BJ (cell line): ENCODE results near the gene SPTBN1. TPM values are rescaled to one million over a fixed set of nuclear protein-coding genes. Genes with fewer than 3 reads are reported as not detected.

Experiments
- CTCF ChIA-PET: fragments of 350-600 bp; formaldehyde crosslinking; extraction: SDS; loops from one replicate; lab custom pipeline; 2021; ENCODE audit warnings: antibody characterized with exemption, inconsistent platforms; lab: Yijun Ruan, JAX
- POLR2A ChIA-PET: fragments of 300-600 bp; sonication (Branson Sonifier 250); formaldehyde crosslinking; extraction: SDS; loops from one replicate; lab custom pipeline; 2021; ENCODE audit warnings: antibody characterized with exemption; lab: Charles Lee
- DNase-seq: peaks from one replicate; pipeline ENCODE4 v3.0.0-alpha.2; 2011; ENCODE audit warnings: low read depth
- H3K27me3 ChIP-seq: 2 replicates; pipeline ENCODE4 v1.6.0; 2011; ENCODE audit warnings: low read length; ENCODE audit not compliant: control insufficient read depth, insufficient read depth
- H3K36me3 ChIP-seq: 2 replicates; pipeline ENCODE4 v1.5.1; 2011; ENCODE audit warnings: low read length; ENCODE audit not compliant: control insufficient read depth, insufficient read depth
- H3K4me3 ChIP-seq: 2 replicates; pipeline ENCODE4 v1.5.1; 2011; ENCODE audit warnings: low read depth, mild to moderate bottlenecking, control low read depth, low read length
- polyA plus RNA-seq: library from polyadenylated mRNA; depleted of rRNA; stranded (reverse); fragments of >200 nt; gene quantifications from 2 replicates; pipeline ENCODE4 v1.2.3, GENCODE V29; 2011
- TF ChIP-seq, protein P1 (sequence below): IDR thresholded peaks from 2 replicates; pipeline ENCODE4 v1.5.1; 2011; ENCODE audit warnings: low read depth, mild to moderate bottlenecking, control low read depth, inconsistent platforms, low read length, moderate library complexity; ENCODE audit not compliant: insufficient read depth

The SPTBN1 gene
- polyA plus RNA-seq, 1 experiment = 33.8 TPM

DNA sequence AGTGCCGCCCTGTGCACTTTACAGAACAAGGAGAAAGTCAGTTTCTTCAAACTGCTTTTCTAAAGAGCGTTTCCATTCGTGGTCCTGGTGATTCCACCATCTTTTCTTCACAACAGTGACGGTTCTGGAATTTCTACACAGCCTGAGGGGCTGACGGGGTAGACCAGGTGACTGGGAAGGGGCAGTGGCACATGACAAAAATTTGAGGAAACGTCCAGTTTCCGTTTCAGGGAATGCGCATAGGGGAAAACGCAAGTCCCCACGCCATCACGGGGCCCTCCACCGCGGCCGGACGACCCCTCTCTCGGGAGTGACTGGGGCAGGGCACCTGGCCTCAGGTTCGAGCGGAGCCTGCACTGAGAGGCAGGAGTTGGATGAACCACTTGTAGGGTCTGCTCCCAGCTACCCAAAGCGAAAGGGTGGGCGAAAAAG is 980 bp upstream of the SPTBN1 start:
- TF ChIP-seq, protein P1, sequence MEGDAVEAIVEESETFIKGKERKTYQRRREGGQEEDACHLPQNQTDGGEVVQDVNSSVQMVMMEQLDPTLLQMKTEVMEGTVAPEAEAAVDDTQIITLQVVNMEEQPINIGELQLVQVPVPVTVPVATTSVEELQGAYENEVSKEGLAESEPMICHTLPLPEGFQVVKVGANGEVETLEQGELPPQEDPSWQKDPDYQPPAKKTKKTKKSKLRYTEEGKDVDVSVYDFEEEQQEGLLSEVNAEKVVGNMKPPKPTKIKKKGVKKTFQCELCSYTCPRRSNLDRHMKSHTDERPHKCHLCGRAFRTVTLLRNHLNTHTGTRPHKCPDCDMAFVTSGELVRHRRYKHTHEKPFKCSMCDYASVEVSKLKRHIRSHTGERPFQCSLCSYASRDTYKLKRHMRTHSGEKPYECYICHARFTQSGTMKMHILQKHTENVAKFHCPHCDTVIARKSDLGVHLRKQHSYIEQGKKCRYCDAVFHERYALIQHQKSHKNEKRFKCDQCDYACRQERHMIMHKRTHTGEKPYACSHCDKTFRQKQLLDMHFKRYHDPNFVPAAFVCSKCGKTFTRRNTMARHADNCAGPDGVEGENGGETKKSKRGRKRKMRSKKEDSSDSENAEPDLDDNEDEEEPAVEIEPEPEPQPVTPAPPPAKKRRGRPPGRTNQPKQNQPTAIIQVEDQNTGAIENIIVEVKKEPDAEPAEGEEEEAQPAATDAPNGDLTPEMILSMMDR = no peak
- H3K27me3 ChIP-seq = no peaks in the 10 kb centered on the region
- CTCF ChIA-PET = no interaction called here
- peak overlapping the region; percentile 85 for H3K4me3 ChIP-seq
- no peak for DNase-seq
- POLR2A ChIA-PET = interaction anchor here (0.7 kb wide), 1 partner anchor 435 kb away, joined by 16 read pairs; no protein-coding TSS in a partner anchor
- no peaks in the 10 kb centered on the region for H3K36me3 ChIP-seq

DNA sequence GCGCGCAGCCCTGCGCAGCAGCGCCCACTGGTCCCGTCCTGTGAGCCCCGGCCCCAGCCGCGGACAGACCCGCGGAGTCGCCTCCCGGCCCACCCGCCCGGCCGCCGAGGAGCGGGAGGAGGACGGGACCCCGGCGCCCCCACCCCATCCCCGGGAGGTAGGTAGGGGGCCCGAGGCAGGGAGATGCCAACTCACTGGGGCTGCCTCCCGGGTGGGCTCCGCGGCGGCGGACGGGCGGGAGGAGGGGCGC is 160 bp downstream of the SPTBN1 start:
- H3K27me3 ChIP-seq = no peaks in the 10 kb centered on the region
- peak overlapping the region; percentile 85 for H3K4me3 ChIP-seq
- no peaks in the 10 kb centered on the region for H3K36me3 ChIP-seq
- POLR2A ChIA-PET = no interaction called here
- no peak for DNase-seq
- TF ChIP-seq, protein P1 = no peak
- CTCF ChIA-PET = no interaction called here

DNA sequence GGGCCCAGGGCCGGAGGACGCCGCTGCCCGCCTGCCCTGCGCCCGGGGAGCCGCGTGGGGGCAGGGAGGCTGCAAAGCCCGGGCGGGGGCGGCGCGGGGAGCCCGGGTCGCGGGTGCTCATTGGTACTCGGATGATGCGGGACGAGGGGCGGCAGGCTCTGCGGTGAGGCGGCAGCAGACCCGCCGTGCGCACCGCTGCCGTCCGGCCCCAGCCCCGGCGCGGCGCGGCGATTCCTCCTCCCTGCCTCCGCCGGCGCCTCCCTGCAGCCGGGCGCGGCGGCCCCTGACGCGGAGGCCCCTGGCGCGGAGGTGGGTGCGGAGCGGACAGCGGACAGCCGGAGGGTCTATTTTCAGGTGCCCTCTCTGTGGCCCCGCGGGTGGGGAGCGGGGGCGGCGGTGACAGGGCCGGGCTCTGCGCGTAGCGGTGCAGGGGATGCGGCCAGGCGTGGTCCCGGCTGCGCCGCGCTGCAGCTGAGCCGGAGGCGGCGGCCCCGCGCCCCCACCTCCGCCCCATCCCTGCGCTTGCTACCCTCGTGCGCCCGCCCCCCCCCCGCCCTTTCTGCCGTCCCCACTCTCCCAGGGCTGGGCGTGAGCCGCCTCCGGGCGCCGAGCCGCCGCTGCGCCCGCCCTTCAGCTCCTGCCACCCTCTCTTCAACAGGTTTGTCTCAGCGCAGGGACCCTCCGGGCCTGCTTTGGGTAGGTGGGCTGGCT is 640 bp downstream of the SPTBN1 start:
- peak overlapping the region; percentile 85 for H3K4me3 ChIP-seq
- ChIA-PET POLR2A (no interaction called here), CTCF (interaction anchor here (0.8 kb wide), 1 partner anchor 12 kb away, joined by 3 read pairs; no protein-coding TSS in a partner anchor)
- TF ChIP-seq, protein P1 = no peak
- no peak for DNase-seq
- no peaks in the 10 kb centered on the region for H3K36me3 ChIP-seq
- H3K27me3 ChIP-seq = no peaks in the 10 kb centered on the region

DNA sequence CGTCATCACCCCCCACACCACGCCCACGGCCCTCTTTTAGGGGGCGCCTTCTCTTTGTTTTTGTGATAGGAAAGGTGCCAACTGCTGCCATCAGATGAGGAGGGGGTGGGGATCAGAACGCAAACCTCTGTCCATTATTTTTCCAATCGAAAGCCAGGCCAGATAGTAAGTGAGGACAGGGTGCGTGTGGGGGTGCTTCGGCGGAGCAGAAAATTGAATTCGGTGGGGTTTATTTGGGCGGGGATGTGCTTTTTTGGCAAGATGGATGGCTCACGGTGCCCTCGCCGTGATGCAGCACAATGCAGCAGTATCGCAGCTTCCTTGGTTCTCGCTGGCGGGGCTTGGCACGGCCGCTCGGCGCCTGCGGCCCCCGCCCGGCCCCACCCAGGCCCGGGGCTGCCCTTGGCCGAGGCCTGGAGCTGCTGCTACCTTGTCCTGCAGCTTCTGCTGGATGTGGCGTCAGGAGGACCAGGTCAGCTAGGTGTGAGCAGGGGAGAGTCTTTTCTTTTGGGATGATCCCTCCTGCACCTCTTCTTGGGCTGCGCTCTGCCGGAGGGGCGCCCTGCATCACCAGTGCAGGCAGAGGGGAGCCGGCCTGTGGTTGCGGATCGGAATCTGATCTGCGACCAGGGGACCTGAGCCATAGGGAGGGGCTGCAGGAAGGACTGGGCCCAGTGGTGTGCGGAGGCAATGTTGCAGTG is 1.3 kb downstream of the SPTBN1 start:
- peak overlapping the region; percentile 85 for H3K4me3 ChIP-seq
- ChIA-PET POLR2A (no interaction called here), CTCF (interaction anchor here (0.8 kb wide), 1 partner anchor 11 kb away, joined by 3 read pairs; no protein-coding TSS in a partner anchor)
- no peak for DNase-seq
- no peaks in the 10 kb centered on the region for H3K27me3 ChIP-seq
- H3K36me3 ChIP-seq = no peaks in the 10 kb centered on the region
- TF ChIP-seq, protein P1 = no peak

DNA sequence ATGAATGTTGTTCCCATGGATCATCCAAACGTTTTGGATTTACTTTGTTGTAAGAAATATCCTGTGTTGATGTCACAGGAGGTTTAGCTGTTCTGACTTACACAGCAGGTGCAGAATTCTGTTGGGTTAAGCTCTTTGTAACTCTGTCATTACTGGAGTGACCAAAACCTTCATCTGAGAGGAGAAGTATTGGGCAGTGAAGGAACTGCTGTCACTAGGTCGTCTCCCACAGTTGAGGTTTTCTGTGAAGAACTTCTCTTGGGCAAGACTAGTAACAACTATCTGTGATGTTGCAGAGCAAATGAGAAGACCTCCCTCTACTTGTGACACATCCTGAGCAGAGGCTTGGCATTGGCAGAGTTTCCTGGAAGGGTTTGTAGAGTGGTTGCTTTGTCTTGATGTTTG is 2.9 kb downstream of the SPTBN1 start:
- Histone ChIP-seq H3K36me3 (no peaks in the 10 kb centered on the region), H3K4me3 (no peak overlapping the region), H3K27me3 (no peaks in the 10 kb centered on the region)
- ChIA-PET POLR2A (no interaction called here), CTCF (no interaction called here)
- TF ChIP-seq, protein P1 = no peak
- no peak for DNase-seq
